Activated CD4-positive, alpha-beta T cell treated with anti-CD3 and anti-CD28 coated beads, Interleukin-2, amount 10 ng/mL, durations not matched to agents 7 days and 5 days (primary cell): ENCODE results near the gene VIL1. TPM values are rescaled to one million over a fixed set of nuclear protein-coding genes. Genes with fewer than 3 reads are reported as not detected.

ENCODE experiments used
- CTCF ChIA-PET: fragments of 350-600 bp; sonication (Branson Sonifier 250); formaldehyde crosslinking; loops from one replicate; lab custom pipeline; 2021; ENCODE audit warnings: antibody characterized with exemption; lab: Charles Lee
- POLR2A ChIA-PET: fragments of 350-600 bp; sonication (Branson Sonifier 250); formaldehyde crosslinking; loops from one replicate; lab custom pipeline; 2021; ENCODE audit warnings: antibody characterized with exemption; lab: Charles Lee
- DNase-seq: peaks from one replicate; pipeline ENCODE4 v3.0.0-alpha.2; 2020
- H3K27ac Mint-ChIP-seq: one replicate; pipeline ENCODE4 v1.8.0; 2021; ENCODE audit warnings: mild to moderate bottlenecking, moderate library complexity, mixed read lengths
- H3K27me3 Mint-ChIP-seq: one replicate; pipeline ENCODE4 v1.8.0; 2021; ENCODE audit warnings: mixed read lengths
- H3K36me3 Mint-ChIP-seq: one replicate; pipeline ENCODE4 v1.8.0; 2021; ENCODE audit warnings: low read depth, mixed read lengths
- H3K4me1 Mint-ChIP-seq: one replicate; pipeline ENCODE4 v1.8.0; 2021; ENCODE audit warnings: mixed read lengths
- H3K4me3 Mint-ChIP-seq: one replicate; pipeline ENCODE4 v1.8.0; 2021; ENCODE audit warnings: mild to moderate bottlenecking, moderate library complexity, mixed read lengths
- H3K9me3 Mint-ChIP-seq: one replicate; pipeline ENCODE4 v1.8.0; 2021; ENCODE audit warnings: mixed read lengths
- total RNA-seq, 2 experiments: library from RNA; stranded (reverse); gene quantifications; one replicate each; pipeline ENCODE4 v1.2.3, GENCODE V29; 2021

The VIL1 gene
- total RNA-seq, 2 experiments from 2014 or later, result 0.17 TPM; not detected in 1

GRCh38 chr2:218387369-218388194 is 31.3 kb upstream of the VIL1 start:
- Mint-ChIP-seq H3K36me3 (no peaks in the 10 kb centered on the region), H3K4me3 (no peak overlapping the region), H3K4me1 (peaks cover 5% of the 10 kb centered on the region), H3K27me3 (peaks cover 2% of the 10 kb centered on the region), H3K27ac (no peak overlapping the region), H3K9me3 (no peaks in the 10 kb centered on the region)
- ChIA-PET POLR2A (no interaction called here), CTCF (interaction anchor here (1.1 to 2.3 kb wide), 3 partner anchors 9 to 31 kb away, joined by 3 to 9 read pairs (median 6); partner anchors contain the start of gene CATIP)
- no peak for DNase-seq

DNA sequence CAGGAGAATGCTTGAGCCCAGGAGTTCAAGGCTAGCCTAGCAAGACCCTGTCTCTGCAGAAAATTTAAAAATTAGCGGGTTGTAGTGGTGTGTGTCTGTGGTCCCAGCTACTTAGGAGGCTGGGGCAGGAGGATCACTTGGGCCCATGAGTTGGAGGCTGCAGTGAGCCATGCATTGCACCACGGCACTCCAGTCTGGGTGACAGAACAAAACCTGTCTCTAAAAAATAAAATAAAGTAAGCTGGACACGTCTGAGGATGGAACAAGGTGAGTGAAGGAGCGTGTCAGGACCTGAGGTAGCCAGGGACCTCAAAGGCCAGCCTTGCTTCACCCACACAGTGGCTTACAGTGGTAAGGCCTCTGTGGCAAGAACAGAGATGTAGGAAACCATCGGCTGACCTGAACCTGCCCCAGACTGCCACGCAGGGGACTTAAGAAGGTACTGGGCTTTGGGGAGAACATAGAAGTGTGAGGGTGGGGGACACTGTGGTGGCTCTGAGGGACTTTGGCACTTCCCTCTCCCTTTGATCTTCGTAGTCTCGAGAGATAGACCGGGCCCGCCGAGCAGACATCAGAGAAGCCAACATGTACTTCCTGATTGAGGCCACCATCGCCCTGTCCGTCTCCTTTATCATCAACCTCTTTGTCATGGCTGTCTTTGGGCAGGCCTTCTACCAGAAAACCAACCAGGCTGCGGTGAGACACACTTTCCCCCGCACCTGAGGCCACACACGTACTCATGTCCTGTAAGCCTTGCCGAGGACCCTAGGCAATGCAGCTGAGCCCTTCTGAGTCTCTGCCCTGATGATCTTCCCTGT is 29.4 kb upstream of the VIL1 start:
- no peaks in the 10 kb centered on the region for H3K9me3 Mint-ChIP-seq
- POLR2A ChIA-PET, result no interaction called here
- CTCF ChIA-PET, result interaction anchor here (2.2 kb wide), 1 partner anchor 33 kb away, joined by 6 read pairs; the partner anchor contains the start of gene CATIP
- no peak for DNase-seq
- H3K36me3 Mint-ChIP-seq, result no peaks in the 10 kb centered on the region
- peak overlapping the region; percentile 5 for H3K27ac Mint-ChIP-seq
- H3K4me3 Mint-ChIP-seq, result no peak overlapping the region
- H3K4me1 Mint-ChIP-seq, result peaks cover 12% of the 10 kb centered on the region
- H3K27me3 Mint-ChIP-seq, result peaks cover 2% of the 10 kb centered on the region

DNA sequence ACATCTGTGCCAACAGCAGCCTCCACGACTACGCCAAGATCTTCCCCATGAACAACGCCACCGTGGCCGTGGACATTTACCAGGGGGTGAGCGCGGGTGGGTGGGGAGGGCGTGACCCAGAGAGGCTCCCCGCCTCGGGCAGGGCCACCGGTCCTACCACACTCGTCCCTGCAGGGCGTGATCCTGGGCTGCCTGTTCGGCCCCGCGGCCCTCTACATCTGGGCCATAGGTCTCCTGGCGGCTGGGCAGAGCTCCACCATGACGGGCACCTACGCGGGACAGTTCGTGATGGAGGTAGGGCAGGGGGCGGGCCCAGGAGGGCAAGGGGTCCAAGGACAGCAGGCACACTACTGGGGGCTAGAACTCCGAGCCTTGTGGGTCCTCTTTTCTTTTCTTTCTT is 27.7 kb upstream of the VIL1 start:
- Mint-ChIP-seq H3K4me1 (peaks cover 24% of the 10 kb centered on the region), H3K36me3 (no peaks in the 10 kb centered on the region), H3K27ac (no peak overlapping the region), H3K9me3 (no peaks in the 10 kb centered on the region), H3K27me3 (peaks cover 2% of the 10 kb centered on the region), H3K4me3 (no peak overlapping the region)
- no peak for DNase-seq
- ChIA-PET CTCF (interaction anchor here (1.5 to 1.8 kb wide), 2 partner anchors 120 to 456 kb away, joined by 3 to 4 read pairs; no protein-coding TSS in a partner anchor), POLR2A (no interaction called here)

- peaks cover 28% of the 10 kb centered on the region for H3K4me1 Mint-ChIP-seq
- no peaks in the 10 kb centered on the region for H3K9me3 Mint-ChIP-seq
- no peak overlapping the region for H3K27ac Mint-ChIP-seq
- H3K36me3 Mint-ChIP-seq, result peaks cover 6% of the 10 kb centered on the region
- H3K4me3 Mint-ChIP-seq, result no peak overlapping the region
- no peak for DNase-seq
- H3K27me3 Mint-ChIP-seq, result no peaks in the 10 kb centered on the region
- ChIA-PET CTCF (interaction anchor here (1.4 to 5.3 kb wide), 7 partner anchors 9 to 121 kb away, joined by 3 to 39 read pairs (median 5); partner anchors contain the start of gene TMBIM1), POLR2A (no interaction called here)
Observed at GRCh38 chr2:218392459-218392858, 26.5 kb upstream of the VIL1 start.

- Mint-ChIP-seq H3K36me3 (peaks cover 10% of the 10 kb centered on the region), H3K27ac (peak overlapping the region; percentile 36), H3K4me3 (no peak overlapping the region), H3K9me3 (no peaks in the 10 kb centered on the region), H3K27me3 (no peaks in the 10 kb centered on the region), H3K4me1 (peaks cover 32% of the 10 kb centered on the region)
- DNase-seq, result no peak
- ChIA-PET CTCF (interaction anchor here (1.1 to 5.3 kb wide), 8 partner anchors 9 to 111 kb away, joined by 3 to 39 read pairs (median 4); partner anchors contain the start of gene TMBIM1), POLR2A (no interaction called here)
Observed at GRCh38 chr2:218392891-218393462, 25.9 kb upstream of the VIL1 start.

DNA sequence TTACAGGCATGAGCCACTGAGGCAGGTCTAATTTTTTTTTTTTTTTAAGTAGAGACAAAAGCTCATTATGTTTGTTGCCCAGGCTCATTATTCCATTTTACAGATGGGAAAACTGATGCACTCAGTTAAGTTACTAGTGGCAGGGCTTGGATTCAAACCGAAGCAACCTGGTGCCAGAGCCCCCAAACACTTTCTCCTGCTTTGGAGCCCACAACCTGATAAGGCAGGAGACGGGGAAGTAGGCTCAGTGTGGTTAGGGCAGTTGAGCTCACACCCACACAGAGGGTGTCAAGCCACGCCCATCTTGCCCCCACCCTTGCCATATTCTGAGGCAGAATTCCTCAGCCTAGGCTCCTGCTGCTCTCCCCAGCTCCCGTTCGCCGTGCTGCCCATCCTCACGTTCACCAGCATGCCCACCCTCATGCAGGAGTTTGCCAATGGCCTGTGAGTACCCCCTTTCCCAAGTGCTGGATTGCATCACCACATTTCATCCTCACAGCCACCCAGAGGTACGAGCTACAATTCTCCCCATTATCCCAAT is 25.1 kb upstream of the VIL1 start:
- POLR2A ChIA-PET, result no interaction called here

GRCh38 chr2:218394298-218395089 is 24.4 kb upstream of the VIL1 start:
- peaks cover 10% of the 10 kb centered on the region for H3K36me3 Mint-ChIP-seq
- H3K27ac Mint-ChIP-seq, result peak overlapping the region; percentile 74
- H3K4me1 Mint-ChIP-seq, result peaks cover 34% of the 10 kb centered on the region
- no peaks in the 10 kb centered on the region for H3K27me3 Mint-ChIP-seq
- ChIA-PET CTCF (interaction anchor here (0.8 to 5.3 kb wide), 10 partner anchors 11 to 108 kb away, joined by 3 to 39 read pairs (median 3); partner anchors contain the start of genes SLC11A1 and TMBIM1), POLR2A (no interaction called here)
- DNase-seq, result peak; percentile 27
- no peaks in the 10 kb centered on the region for H3K9me3 Mint-ChIP-seq
- no peak overlapping the region for H3K4me3 Mint-ChIP-seq

More for the DNA sequence above, 25.1 kb upstream of the VIL1 start:
- Mint-ChIP-seq H3K36me3 (peaks cover 10% of the 10 kb centered on the region), H3K27ac (peak overlapping the region; percentile 36), H3K27me3 (no peaks in the 10 kb centered on the region), H3K4me1 (peaks cover 34% of the 10 kb centered on the region), H3K4me3 (no peak overlapping the region), H3K9me3 (no peaks in the 10 kb centered on the region)
- CTCF ChIA-PET, result interaction anchor here (0.8 to 5.3 kb wide), 11 partner anchors 8 to 103 kb away, joined by 3 to 39 read pairs (median 3); partner anchors contain the start of gene TMBIM1
- DNase-seq, result no peak

DNA sequence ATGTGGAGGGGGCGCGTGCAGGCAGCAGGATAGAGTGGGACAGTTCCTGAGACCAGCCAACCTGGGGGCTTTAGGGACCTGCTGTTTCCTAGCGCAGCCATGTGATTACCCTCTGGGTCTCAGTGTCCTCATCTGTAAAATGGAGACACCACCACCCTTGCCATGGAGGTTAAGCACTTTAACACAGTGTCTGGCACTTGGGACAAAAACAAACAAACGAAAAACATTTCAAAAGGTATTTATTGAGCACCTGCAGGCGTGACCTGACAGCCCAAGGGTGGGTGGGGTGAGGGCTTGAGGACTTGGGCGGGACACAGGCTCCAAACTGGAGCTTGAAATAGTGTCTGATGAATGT is 23.9 kb upstream of the VIL1 start:
- ChIA-PET POLR2A (no interaction called here), CTCF (interaction anchor here (0.8 to 5.3 kb wide), 6 partner anchors 11 to 108 kb away, joined by 3 to 39 read pairs (median 6); partner anchors contain the start of genes SLC11A1 and TMBIM1)
- peaks cover 10% of the 10 kb centered on the region for H3K36me3 Mint-ChIP-seq
- H3K4me1 Mint-ChIP-seq, result peaks cover 34% of the 10 kb centered on the region
- no peak overlapping the region for H3K4me3 Mint-ChIP-seq
- no peaks in the 10 kb centered on the region for H3K9me3 Mint-ChIP-seq
- H3K27me3 Mint-ChIP-seq, result no peaks in the 10 kb centered on the region
- peak overlapping the region; percentile 74 for H3K27ac Mint-ChIP-seq
- DNase-seq, result no peak

GRCh38 chr2:218395456-218395825 is 23.5 kb upstream of the VIL1 start:
- CTCF ChIA-PET, result interaction anchor here (0.9 to 5.3 kb wide), 11 partner anchors 10 to 497 kb away, joined by 3 to 39 read pairs (median 4); partner anchors contain the start of gene SLC11A1

DNA sequence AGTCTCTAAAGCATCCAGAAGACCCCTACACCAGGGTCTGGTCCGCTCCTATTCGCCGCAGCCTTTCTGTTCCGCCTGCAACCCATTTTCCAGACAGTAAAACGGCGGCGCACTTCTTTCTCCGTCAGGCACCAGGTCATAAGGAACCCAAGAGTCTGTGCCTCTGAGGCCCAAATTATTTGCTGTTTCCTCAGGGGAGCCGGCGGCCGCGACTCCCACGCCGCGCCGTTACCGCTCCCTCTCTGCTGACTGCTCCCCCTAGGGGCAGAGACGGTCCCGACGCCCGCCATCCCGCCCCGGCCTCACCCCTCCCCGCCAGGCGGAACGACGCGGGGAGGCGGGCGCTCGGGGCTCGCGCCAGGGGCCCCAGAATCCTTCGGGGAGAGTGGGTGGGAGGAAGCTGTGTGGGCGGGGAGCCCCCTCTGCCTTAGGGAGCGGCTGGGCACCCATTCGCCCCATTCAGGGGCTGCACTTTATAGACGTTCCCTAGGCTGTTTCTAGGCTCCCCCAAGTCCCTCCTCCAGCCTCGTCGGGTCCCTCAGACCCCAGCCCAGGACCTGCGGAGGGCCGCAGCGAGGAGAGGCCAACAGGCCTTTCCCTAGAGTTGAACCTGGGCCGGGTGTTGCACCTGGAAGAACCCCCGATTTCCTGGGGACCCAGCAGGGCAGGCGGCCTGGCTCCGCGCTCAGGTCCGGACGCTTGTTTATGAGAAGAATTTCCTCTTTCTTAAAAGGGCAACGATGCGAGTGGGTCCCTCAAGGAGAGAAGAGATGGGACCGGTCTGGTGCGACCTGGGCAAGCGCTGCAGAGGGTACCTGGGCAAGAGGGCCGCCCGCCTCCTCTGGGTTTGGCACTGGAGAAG is 22.9 kb upstream of the VIL1 start:
- DNase-seq, result peak; percentile 95
- Mint-ChIP-seq H3K4me3 (peak overlapping the region; percentile 83), H3K4me1 (peaks cover 34% of the 10 kb centered on the region), H3K27ac (peak overlapping the region; percentile 97), H3K36me3 (peaks cover 12% of the 10 kb centered on the region), H3K9me3 (no peaks in the 10 kb centered on the region), H3K27me3 (no peaks in the 10 kb centered on the region)
- ChIA-PET POLR2A (interaction anchor here (1.0 kb wide), 1 partner anchor 177 kb away, joined by 4 read pairs; no protein-coding TSS in a partner anchor), CTCF (interaction anchor here (0.6 to 5.3 kb wide), 29 partner anchors 9 to 497 kb away, joined by 3 to 39 read pairs (median 3); partner anchors contain the start of genes AAMP, PNKD and SLC11A1)

More at GRCh38 chr2:218395456-218395825, 23.5 kb upstream of the VIL1 start:
- Mint-ChIP-seq H3K9me3 (no peaks in the 10 kb centered on the region), H3K27me3 (no peaks in the 10 kb centered on the region), H3K36me3 (peaks cover 12% of the 10 kb centered on the region), H3K4me3 (peak overlapping the region; percentile 64), H3K4me1 (peaks cover 34% of the 10 kb centered on the region), H3K27ac (peak overlapping the region; percentile 97)
- POLR2A ChIA-PET, result interaction anchor here (1.0 kb wide), 1 partner anchor 176 kb away, joined by 4 read pairs; no protein-coding TSS in a partner anchor
- DNase-seq, result no peak
